Measurements from ENCODE around the gene ATP13A3. TPM values are rescaled to one million over a fixed set of nuclear protein-coding genes. Genes with fewer than 3 reads are reported as not detected.

The ATP13A3 gene
- total RNA-seq, 1 experiment from 2014 or later, result 119 TPM

- Mint-ChIP-seq H3K4me1 (ENCODE audit: insufficient read depth, unreplicated experiment) (no peaks in the 10 kb centered on the region), H3K27ac (ENCODE audit: low read depth, unreplicated experiment) (no peak overlapping the region), H3K27me3 (ENCODE audit: insufficient read depth, unreplicated experiment) (no peaks in the 10 kb centered on the region), H3K36me3 (ENCODE audit: insufficient read depth, unreplicated experiment) (peaks cover 82% of the 10 kb centered on the region), H3K9me3 (ENCODE audit: unreplicated experiment) (no peaks in the 10 kb centered on the region), H3K4me3 (ENCODE audit: unreplicated experiment) (no peak overlapping the region)
- no TSS peak for BruUV-seq (replicated peaks)
- no peak for TF ChIP-seq CTCF (IDR thresholded peaks at IDR 0.05; ENCODE audit: unreplicated experiment)
- ChIA-PET CTCF (interaction anchor here (0.6 to 1.4 kb wide), 3 partner anchors 22 to 482 kb away, joined by 3 to 4 read pairs (median 3); no protein-coding TSS in a partner anchor), POLR2A (interaction anchor here (1.2 kb wide), 1 partner anchor 142 kb away, joined by 3 read pairs; no protein-coding TSS in a partner anchor)
- intact Hi-C loops (cut with micrococcal nuclease), result no loop called here
- DNase-seq (ENCODE audit: unreplicated experiment), result no peak
Measured at GRCh38 chr3:194450341-194450740, 36.5 kb downstream of the ATP13A3 start.

GRCh38 chr3:194449913-194450312 lies 36.9 kb downstream of the ATP13A3 start:
- ChIA-PET POLR2A (interaction anchor here (1.2 kb wide), 1 partner anchor 143 kb away, joined by 3 read pairs; no protein-coding TSS in a partner anchor), CTCF (interaction anchor here (0.6 to 1.0 kb wide), 2 partner anchors 144 to 482 kb away, joined by 3 read pairs; no protein-coding TSS in a partner anchor)
- no peak for DNase-seq (ENCODE audit: unreplicated experiment)
- Mint-ChIP-seq H3K27me3 (ENCODE audit: insufficient read depth, unreplicated experiment) (no peaks in the 10 kb centered on the region), H3K4me1 (ENCODE audit: insufficient read depth, unreplicated experiment) (no peaks in the 10 kb centered on the region), H3K9me3 (ENCODE audit: unreplicated experiment) (no peaks in the 10 kb centered on the region), H3K4me3 (ENCODE audit: unreplicated experiment) (no peak overlapping the region), H3K27ac (ENCODE audit: low read depth, unreplicated experiment) (no peak overlapping the region), H3K36me3 (ENCODE audit: insufficient read depth, unreplicated experiment) (peaks cover 86% of the 10 kb centered on the region)
- TF ChIP-seq CTCF (IDR thresholded peaks at IDR 0.05; ENCODE audit: unreplicated experiment), result no peak
- intact Hi-C loops (cut with micrococcal nuclease), result no loop called here
- BruUV-seq (replicated peaks), result no TSS peak

GRCh38 chr3:194447657-194448056 lies 39.1 kb downstream of the ATP13A3 start:
- intact Hi-C loops (cut with micrococcal nuclease), result no loop called here
- H3K27me3 Mint-ChIP-seq (ENCODE audit: insufficient read depth, unreplicated experiment), result no peaks in the 10 kb centered on the region
- no peak for DNase-seq (ENCODE audit: unreplicated experiment)
- BruUV-seq (replicated peaks), result no TSS peak
- no peaks in the 10 kb centered on the region for H3K9me3 Mint-ChIP-seq (ENCODE audit: unreplicated experiment)
- H3K27ac Mint-ChIP-seq (ENCODE audit: low read depth, unreplicated experiment), result no peak overlapping the region
- CTCF ChIA-PET, result interaction anchor here (0.9 kb wide), 1 partner anchor 24 kb away, joined by 3 read pairs; no protein-coding TSS in a partner anchor
- POLR2A ChIA-PET, result interaction anchor here (0.8 kb wide), 1 partner anchor 20 kb away, joined by 3 read pairs; no protein-coding TSS in a partner anchor
- peaks cover 85% of the 10 kb centered on the region for H3K36me3 Mint-ChIP-seq (ENCODE audit: insufficient read depth, unreplicated experiment)
- TF ChIP-seq CTCF (IDR thresholded peaks at IDR 0.05; ENCODE audit: unreplicated experiment), result no peak
- H3K4me1 Mint-ChIP-seq (ENCODE audit: insufficient read depth, unreplicated experiment), result no peaks in the 10 kb centered on the region
- H3K4me3 Mint-ChIP-seq (ENCODE audit: unreplicated experiment), result no peak overlapping the region

GRCh38 chr3:194447161-194447560 lies 39.6 kb downstream of the ATP13A3 start:
- Mint-ChIP-seq H3K36me3 (ENCODE audit: insufficient read depth, unreplicated experiment) (peaks cover 85% of the 10 kb centered on the region), H3K27ac (ENCODE audit: low read depth, unreplicated experiment) (no peak overlapping the region), H3K4me3 (ENCODE audit: unreplicated experiment) (no peak overlapping the region), H3K27me3 (ENCODE audit: insufficient read depth, unreplicated experiment) (no peaks in the 10 kb centered on the region), H3K4me1 (ENCODE audit: insufficient read depth, unreplicated experiment) (no peaks in the 10 kb centered on the region), H3K9me3 (ENCODE audit: unreplicated experiment) (no peaks in the 10 kb centered on the region)
- DNase-seq (ENCODE audit: unreplicated experiment), result no peak
- intact Hi-C loops (cut with micrococcal nuclease), result no loop called here
- no peak for TF ChIP-seq CTCF (IDR thresholded peaks at IDR 0.05; ENCODE audit: unreplicated experiment)
- BruUV-seq (replicated peaks), result no TSS peak
- CTCF ChIA-PET, result interaction anchor here (0.7 to 1.6 kb wide), 2 partner anchors 41 to 147 kb away, joined by 3 read pairs; no protein-coding TSS in a partner anchor
- POLR2A ChIA-PET, result interaction anchor here (0.6 to 0.8 kb wide), 2 partner anchors 20 to 203 kb away, joined by 3 read pairs; no protein-coding TSS in a partner anchor

Measured in MCF 10A (cell line).